Measurements from ENCODE around the gene ENTPD3.

- TF ChIP-seq, protein P1, sequence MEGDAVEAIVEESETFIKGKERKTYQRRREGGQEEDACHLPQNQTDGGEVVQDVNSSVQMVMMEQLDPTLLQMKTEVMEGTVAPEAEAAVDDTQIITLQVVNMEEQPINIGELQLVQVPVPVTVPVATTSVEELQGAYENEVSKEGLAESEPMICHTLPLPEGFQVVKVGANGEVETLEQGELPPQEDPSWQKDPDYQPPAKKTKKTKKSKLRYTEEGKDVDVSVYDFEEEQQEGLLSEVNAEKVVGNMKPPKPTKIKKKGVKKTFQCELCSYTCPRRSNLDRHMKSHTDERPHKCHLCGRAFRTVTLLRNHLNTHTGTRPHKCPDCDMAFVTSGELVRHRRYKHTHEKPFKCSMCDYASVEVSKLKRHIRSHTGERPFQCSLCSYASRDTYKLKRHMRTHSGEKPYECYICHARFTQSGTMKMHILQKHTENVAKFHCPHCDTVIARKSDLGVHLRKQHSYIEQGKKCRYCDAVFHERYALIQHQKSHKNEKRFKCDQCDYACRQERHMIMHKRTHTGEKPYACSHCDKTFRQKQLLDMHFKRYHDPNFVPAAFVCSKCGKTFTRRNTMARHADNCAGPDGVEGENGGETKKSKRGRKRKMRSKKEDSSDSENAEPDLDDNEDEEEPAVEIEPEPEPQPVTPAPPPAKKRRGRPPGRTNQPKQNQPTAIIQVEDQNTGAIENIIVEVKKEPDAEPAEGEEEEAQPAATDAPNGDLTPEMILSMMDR (IDR thresholded peaks at IDR 0.05): no peak
- TF ChIP-seq CREB1 (CRISPR knock-in tag; IDR thresholded peaks at IDR 0.05): no peak
- TF ChIP-seq ATF3 (CRISPR knock-in tag; conservative IDR thresholded peaks at IDR 0.05): no peak
- TF ChIP-seq E2F1 (CRISPR knock-in tag; IDR thresholded peaks at IDR 0.05): no peak
- TF ChIP-seq NR1H2 (CRISPR knock-in tag; IDR thresholded peaks at IDR 0.05): no peak
- no peak for TF ChIP-seq ELF4 (CRISPR knock-in tag; IDR thresholded peaks at IDR 0.05; ENCODE audit: low read depth)
- TF ChIP-seq TEAD4 (CRISPR knock-in tag; IDR thresholded peaks at IDR 0.05): no peak
- no peak for TF ChIP-seq ESRRA (CRISPR knock-in tag; IDR thresholded peaks at IDR 0.05; ENCODE audit: borderline replicate concordance)
Measured at GRCh38 chr3:40445880-40446279, 58.9 kb downstream of the ENTPD3 start.

Data from WTC11 (cell line).